NT2/D1 (cell line): ENCODE results near the gene RANBP17.

Experiments used
- SUZ12 ChIP-seq: IDR thresholded peaks from 2 replicates; pipeline ENCODE4 v1.6.1; 2011; ENCODE audit not compliant: insufficient read length, insufficient read depth; ENCODE audit errors: extremely low read depth
- YY1 ChIP-seq: IDR thresholded peaks from 2 replicates; pipeline ENCODE4 v1.6.1; 2011; ENCODE audit not compliant: insufficient read length, insufficient read depth
- ZNF274 ChIP-seq: IDR thresholded peaks from 2 replicates; pipeline ENCODE4 v1.6.1; 2011; ENCODE audit warnings: mild to moderate bottlenecking, low read depth, low read length

GRCh38 chr5:171155621-171156020 is 293.8 kb downstream of the RANBP17 start:
- TF ChIP-seq ZNF274: no peak
- no peak for TF ChIP-seq YY1
- no peak for TF ChIP-seq SUZ12
